ENCODE data around the gene UBLCP1.

Gene UBLCP1

DNA sequence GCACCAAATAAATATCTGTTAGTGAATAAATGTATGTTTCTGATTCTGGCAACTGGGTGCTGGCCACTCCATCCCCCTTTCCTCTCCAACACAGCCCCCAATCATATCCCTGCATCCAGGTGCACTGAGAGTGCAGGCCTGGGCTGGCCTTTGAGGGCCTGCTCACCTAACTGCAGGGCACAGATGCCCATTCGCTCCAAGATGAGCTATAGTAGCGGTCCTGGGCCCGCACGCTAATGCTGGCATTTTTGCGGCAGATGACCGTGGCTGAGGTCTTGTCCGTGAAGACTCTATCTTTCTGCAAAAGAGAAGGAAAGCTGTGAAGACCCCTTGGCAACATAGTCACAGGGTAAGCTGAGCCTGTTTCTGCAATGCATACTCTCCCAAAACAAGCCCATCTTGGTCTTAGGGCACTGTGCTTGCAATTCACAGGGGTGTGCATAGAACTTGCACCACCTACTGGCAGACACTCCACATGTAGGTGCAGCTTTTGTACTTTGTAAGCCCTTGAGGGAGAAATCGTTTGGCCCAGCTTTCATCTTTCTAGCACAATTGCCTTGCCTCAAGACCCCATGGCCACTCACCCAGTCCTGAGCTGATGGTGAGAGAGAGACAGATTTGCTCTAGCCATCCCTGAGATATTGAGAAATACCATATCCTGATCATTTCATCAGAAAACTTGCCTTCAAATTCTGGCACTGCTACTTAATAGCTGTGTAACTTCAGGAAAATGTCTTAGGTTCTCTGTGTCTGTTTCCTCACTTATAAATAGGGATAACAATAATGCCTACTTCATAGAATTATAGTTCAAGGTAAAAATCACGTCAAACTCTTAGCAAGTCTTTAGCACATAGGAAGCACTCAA lies 53.7 kb downstream of the UBLCP1 start:
- peak; percentile 43 to 66 (median 60) for DNase-seq

DNA sequence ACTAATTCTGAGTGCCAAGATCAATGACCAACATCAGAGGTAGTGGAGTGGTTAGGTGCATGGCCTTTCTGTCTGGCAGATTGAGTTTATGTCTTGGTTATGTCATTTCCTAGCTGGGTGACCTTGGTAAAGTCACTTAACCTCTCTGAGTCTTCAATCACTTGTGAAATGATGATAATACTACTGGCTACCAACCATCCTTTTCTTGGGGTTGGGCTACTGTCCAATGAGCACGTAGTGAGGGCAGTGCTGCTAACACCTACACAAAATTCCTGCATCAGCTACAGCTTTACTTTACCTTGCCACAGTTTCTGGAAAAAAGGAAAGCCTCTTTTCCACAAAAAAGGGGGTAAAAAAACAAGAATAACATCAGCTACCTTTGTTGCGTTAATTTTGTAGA lies 54.8 kb downstream of the UBLCP1 start:
- no peak for DNase-seq

- no peak for DNase-seq
Observed at GRCh38 chr5:159318448-159318847, 55.4 kb downstream of the UBLCP1 start.

DNA sequence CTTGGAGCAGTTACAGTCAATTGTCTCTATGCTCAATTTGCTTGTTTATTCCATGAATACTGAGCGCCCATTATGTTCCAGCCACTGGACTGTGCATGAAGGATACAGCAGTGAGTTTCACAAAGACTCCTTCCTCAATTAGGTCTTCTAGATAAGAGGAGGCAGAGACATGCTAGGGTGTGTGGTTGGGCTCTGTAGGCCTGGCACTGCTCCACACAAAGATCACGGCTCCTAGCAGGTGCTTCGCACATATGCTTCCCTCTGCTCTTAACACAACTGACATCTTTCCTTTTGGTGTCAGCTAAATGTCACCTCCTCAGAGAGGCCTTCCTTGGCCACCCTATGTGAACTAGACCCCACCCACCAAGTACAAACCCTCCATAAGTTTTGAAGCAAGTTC lies 56.3 kb downstream of the UBLCP1 start:
- DNase-seq = no peak

- peak in 1 of 4 experiments; percentile 10 for DNase-seq
Observed at GRCh38 chr5:159319832-159320231, 56.7 kb downstream of the UBLCP1 start.

GRCh38 chr5:159322180-159322579 lies 59.1 kb downstream of the UBLCP1 start:
- no peak for DNase-seq

GRCh38 chr5:159324102-159324755 lies 61.1 kb downstream of the UBLCP1 start:
- DNase-seq = no peak

GRCh38 chr5:159324986-159325385 lies 61.9 kb downstream of the UBLCP1 start:
- DNase-seq = no peak

- DNase-seq = no peak
Observed at GRCh38 chr5:159330131-159330800, 67.2 kb downstream of the UBLCP1 start, which contains the start of gene IL12B. Gene IL12B (minus strand): TSS chr5:159330487. CDS start chr5:159326782, 3,705 bp downstream.

DNA sequence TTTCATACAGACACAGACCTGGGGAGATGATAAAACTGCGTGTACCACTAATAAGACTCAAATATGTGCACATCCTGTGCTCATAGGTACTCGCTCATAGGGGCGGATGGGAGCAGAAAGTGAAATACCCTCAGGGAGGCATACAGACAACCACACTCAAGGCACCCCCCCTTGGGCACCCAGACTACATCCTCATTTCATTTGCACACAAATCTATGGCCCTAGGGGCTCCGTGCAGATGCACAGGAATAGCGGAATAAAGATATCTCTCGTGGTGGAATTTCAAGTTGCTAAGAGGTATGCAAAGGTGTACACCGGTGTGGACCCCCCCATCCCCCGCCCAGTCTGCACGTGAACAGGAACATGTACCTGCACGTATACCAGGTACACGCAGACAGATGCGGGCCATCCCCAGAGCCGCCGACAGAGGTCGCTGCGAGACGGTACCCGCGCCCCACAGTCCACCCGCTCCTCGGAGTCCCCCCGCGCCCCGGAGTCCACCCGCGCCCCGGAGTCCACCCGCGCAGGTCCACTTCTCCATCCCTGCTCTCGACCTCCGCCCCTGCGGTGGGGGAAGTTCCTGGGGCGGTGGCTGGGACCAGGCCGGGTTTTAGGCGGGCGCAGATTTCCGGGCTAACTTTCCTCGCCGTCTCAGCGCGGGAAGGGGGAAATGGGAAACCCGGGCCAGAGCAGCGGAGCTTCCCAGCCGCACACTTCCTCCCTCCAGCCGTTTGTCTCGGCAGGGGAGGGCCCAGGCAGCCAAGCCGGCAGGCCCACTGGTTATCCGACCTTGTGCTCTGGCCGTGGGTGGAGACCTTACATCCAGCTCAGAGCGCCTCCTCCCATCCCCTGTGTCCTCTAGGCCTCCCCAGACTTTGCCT lies 68.2 kb downstream of the UBLCP1 start:
- peak; percentile 60 to 79 (median 75) for DNase-seq

DNA sequence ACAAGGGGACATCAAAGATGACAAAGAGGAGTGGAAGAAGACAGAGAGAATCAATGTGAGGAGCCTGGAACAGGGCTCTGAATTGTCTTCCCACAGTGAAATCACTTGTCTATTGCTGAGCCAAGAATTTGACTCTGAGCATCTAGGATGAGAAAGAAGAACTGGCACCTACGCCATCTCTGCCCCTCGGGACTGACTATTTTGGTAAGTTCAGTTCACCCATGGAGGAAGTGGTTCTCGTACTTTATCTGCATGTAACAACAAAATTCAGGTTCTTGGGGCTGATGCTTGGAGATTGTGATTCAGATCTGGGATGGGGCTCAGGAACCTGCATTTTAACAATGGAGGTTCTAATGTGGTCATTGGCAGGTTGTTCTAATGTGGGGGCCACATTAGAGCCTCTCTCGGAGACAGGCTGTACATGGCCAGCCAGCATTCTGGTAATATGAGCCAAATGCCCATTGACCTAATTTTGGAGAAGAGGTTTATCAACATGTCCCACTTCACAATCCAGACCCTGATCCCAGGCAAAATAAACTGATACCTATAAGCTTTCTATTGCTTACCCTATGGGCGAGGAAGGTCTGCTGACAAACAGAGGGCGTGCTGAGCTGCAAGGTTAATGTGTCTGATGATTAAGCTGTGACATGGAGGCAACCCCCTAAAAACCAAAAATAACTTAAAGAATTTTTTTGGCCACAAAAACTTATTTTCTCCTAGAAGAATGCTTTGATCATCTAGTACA lies 69.9 kb downstream of the UBLCP1 start:
- DNase-seq = peak; percentile 52 to 74 (median 72)

DNA sequence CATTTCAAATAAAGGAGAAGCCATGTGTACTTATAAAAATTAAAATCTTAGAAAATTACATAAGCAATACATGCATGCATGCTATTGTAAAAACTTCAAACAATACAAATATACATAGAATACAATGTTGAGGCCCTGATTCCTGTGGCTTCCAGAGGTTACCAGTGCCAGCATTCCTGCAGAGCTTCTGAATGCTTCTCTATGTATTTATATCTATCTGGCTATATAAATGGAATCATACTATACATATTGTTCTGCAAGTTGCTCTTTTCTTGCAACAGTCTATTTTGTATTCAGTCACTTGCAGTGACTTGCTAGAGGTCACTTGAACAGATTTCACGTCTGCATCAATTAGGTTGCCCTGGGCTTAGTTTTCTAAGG lies 70.4 kb downstream of the UBLCP1 start:
- no peak for DNase-seq

All from suppressor macrophage (primary cell).